IMR-90 (cell line): ENCODE results near the gene MRPS15. TPM values are rescaled to one million over a fixed set of nuclear protein-coding genes. Genes with fewer than 3 reads are reported as not detected.

Source experiments
- ATAC-seq: fragments of 200-7000 bp; cut with Tn5 transposase; 2 replicates; pipeline ENCODE4 v1.9.1; 2020; ENCODE audit warnings: low read depth, mild to moderate bottlenecking, moderate library complexity
- BruUV-seq: library from RNA; stranded (reverse); fragments of 400-500 nt; replicated peaks from 2 replicates; lab custom pipeline; 2021; lab: Mats Ljungman, UMichigan
- CTCF ChIA-PET: fragments of 300-600 bp; formaldehyde crosslinking; extraction: SDS; loops from one replicate; lab custom pipeline; 2021; ENCODE audit warnings: antibody characterized with exemption; lab: Yijun Ruan, JAX
- POLR2A ChIA-PET: fragments of 300-600 bp; sonication (Branson Sonifier 250); formaldehyde crosslinking; loops from one replicate; lab custom pipeline; 2022; ENCODE audit warnings: antibody characterized with exemption; ENCODE audit not compliant: unreplicated experiment; lab: Charles Lee
- DNase-seq: peaks from one replicate; pipeline ENCODE4 v3.0.0; 2013
- H2AFZ ChIP-seq: replicated peaks from 2 replicates; pipeline ENCODE3; 2013; ENCODE audit warnings: low read length, mild to moderate bottlenecking; ENCODE audit not compliant: poor library complexity
- H2AK5ac ChIP-seq: 2 replicates; pipeline ENCODE4 v1.6.1; 2013; ENCODE audit warnings: low read depth, low read length, inconsistent platforms
- H2AK9ac ChIP-seq: replicated peaks from 2 replicates; pipeline ENCODE3; 2013; ENCODE audit warnings: mild to moderate bottlenecking, low read depth, low read length, moderate library complexity; ENCODE audit not compliant: poor library complexity
- H2BK120ac ChIP-seq: 2 replicates; pipeline ENCODE4 v1.6.1; 2013; ENCODE audit warnings: low read depth, low read length, inconsistent platforms
- H2BK15ac ChIP-seq: 3 replicates; pipeline ENCODE4 v1.6.1; 2013; ENCODE audit warnings: low read depth, low read length, inconsistent platforms
- H2BK20ac ChIP-seq: 2 replicates; pipeline ENCODE4 v1.6.1; 2013; ENCODE audit warnings: low read depth, mild to moderate bottlenecking, inconsistent platforms, low read length, moderate library complexity
- H2BK5ac ChIP-seq: 2 replicates; pipeline ENCODE4 v1.6.1; 2013; ENCODE audit warnings: mild to moderate bottlenecking, low read depth, low read length, inconsistent platforms; ENCODE audit not compliant: poor library complexity, severe bottlenecking
- H3K14ac ChIP-seq: replicated peaks from 2 replicates; pipeline ENCODE4 v1.6.1; 2013; ENCODE audit warnings: low read depth, low read length, inconsistent platforms
- H3K18ac ChIP-seq: 2 replicates; pipeline ENCODE4 v1.6.1; 2013; ENCODE audit warnings: low read depth, low read length, control low read depth
- H3K23ac ChIP-seq: 2 replicates; pipeline ENCODE4 v1.6.1; 2013; ENCODE audit warnings: low read depth, low read length, inconsistent platforms
- H3K27ac ChIP-seq: 2 replicates; pipeline ENCODE4 v1.5.1; 2013; ENCODE audit warnings: mild to moderate bottlenecking, control low read depth, low read length; ENCODE audit not compliant: insufficient read depth
- H3K27me3 ChIP-seq: 2 replicates; pipeline ENCODE4 v1.6.1; 2013; ENCODE audit warnings: low read length; ENCODE audit not compliant: control insufficient read depth, insufficient read depth
- H3K36me3 ChIP-seq: 2 replicates; pipeline ENCODE4 v1.6.1; 2013; ENCODE audit warnings: low read length, mixed read lengths; ENCODE audit not compliant: control insufficient read depth, insufficient read depth
- H3K4ac ChIP-seq: 2 replicates; pipeline ENCODE4 v1.6.1; 2013; ENCODE audit warnings: low read depth, low read length, inconsistent platforms
- H3K4me1 ChIP-seq: 2 replicates; pipeline ENCODE4 v1.6.1; 2013; ENCODE audit warnings: low read length, mixed read lengths; ENCODE audit not compliant: control insufficient read depth, insufficient read depth
- H3K4me2 ChIP-seq: 2 replicates; pipeline ENCODE4 v1.6.1; 2013; ENCODE audit warnings: low read depth, mild to moderate bottlenecking, control low read depth, low read length, moderate library complexity
- H3K4me3 ChIP-seq: 2 replicates; pipeline ENCODE4 v1.5.1; 2013; ENCODE audit warnings: low read depth, mild to moderate bottlenecking, control low read depth, low read length, moderate library complexity; ENCODE audit not compliant: insufficient read depth
- H3K56ac ChIP-seq: 2 replicates; pipeline ENCODE4 v1.6.1; 2013; ENCODE audit warnings: low read length, inconsistent platforms; ENCODE audit not compliant: insufficient read depth; ENCODE audit errors: extremely low read depth
- H3K79me1 ChIP-seq, 2 experiments: 2 replicates each; pipeline ENCODE4 v1.6.1; 2013; ENCODE audit warnings: low read length in 2 of 2, inconsistent platforms in 1 of 2, low read depth in 1 of 2
- H3K9ac ChIP-seq: 2 replicates; pipeline ENCODE4 v1.6.1; 2013; ENCODE audit warnings: low read depth, low read length, control low read depth
- H3K9me1 ChIP-seq: 2 replicates; pipeline ENCODE4 v1.6.1; 2013; ENCODE audit warnings: low read length, inconsistent platforms; ENCODE audit not compliant: insufficient read depth
- H3K9me3 ChIP-seq: 2 replicates; pipeline ENCODE4 v1.6.1; 2013; ENCODE audit warnings: low read length; ENCODE audit not compliant: control insufficient read depth, insufficient read depth
- H4K20me1 ChIP-seq: 2 replicates; pipeline ENCODE4 v1.6.1; 2013; ENCODE audit warnings: low read length, inconsistent platforms; ENCODE audit not compliant: insufficient read depth
- H4K5ac ChIP-seq: 2 replicates; pipeline ENCODE4 v1.6.1; 2013; ENCODE audit warnings: mild to moderate bottlenecking, low read depth, low read length, control low read depth
- H4K8ac ChIP-seq, 2 experiments: 2 replicates each; pipeline ENCODE4 v1.6.1; 2013; ENCODE audit warnings: low read depth in 2 of 2, low read length in 2 of 2, control low read depth in 1 of 2, inconsistent platforms in 1 of 2
- H4K91ac ChIP-seq: 2 replicates; pipeline ENCODE4 v1.6.1; 2013; ENCODE audit warnings: low read depth, low read length, inconsistent platforms; ENCODE audit not compliant: insufficient read depth
- WGBS, 2 experiments: methylation state at CpG; one replicate each; pipeline versions ENCODE4 v1.1.5 to v1.1.7; 2013; ENCODE audit warnings: missing lambda C conversion rate in 2 of 2; ENCODE audit not compliant: insufficient read length in 1 of 2; ENCODE audit errors: extremely low coverage in 2 of 2; 5-methylcytosine and 5-hydroxymethylcytosine counted together
- dilution Hi-C: fragments of 300-500 bp; cut with HindIII; formaldehyde crosslinking; loops from one replicate; pipeline ENCODE4 v1.14.3; 2018; ENCODE audit warnings: low sequenced_read_pairs; ENCODE audit not compliant: unreplicated experiment
- in situ Hi-C: fragments of 300-500 bp; cut with MboI; formaldehyde crosslinking; loops from 3 replicates; pipeline ENCODE4 v1.14.3; 2019; ENCODE audit warnings: low sequenced_read_pairs, inconsistent platforms, mixed read lengths
- intact Hi-C: fragments of 100-400 bp; cut with micrococcal nuclease; formaldehyde crosslinking; loops from 2 replicates; pipeline ENCODE4 v1.10.0; 2022
- polyA plus RNA-seq, 3 experiments: library from polyadenylated mRNA; depleted of rRNA; stranded (reverse); fragments of >200 nt; gene quantifications; 2 replicates each; pipeline ENCODE4 v1.2.3, GENCODE V29; 2012; ENCODE audit warnings: low replicate concordance in 1 of 3
- total RNA-seq: library from RNA; depleted of rRNA; stranded (reverse); fragments of >200 nt; gene quantifications from 2 replicates; pipeline ENCODE4 v1.2.3, GENCODE V29; 2012
- TF ChIP-seq, protein P1 (sequence below): fragments of 150-350 bp; IDR thresholded peaks from 2 replicates; pipeline ENCODE4 v1.6.1; 2017; ENCODE audit warnings: mild to moderate bottlenecking, antibody characterized with exemption, low read length, low read depth

Gene MRPS15
- total and polyA plus RNA-seq, 2 of the 4 experiments (the other 2 are of a cell fraction), result 46.1 to 77.9 TPM

DNA sequence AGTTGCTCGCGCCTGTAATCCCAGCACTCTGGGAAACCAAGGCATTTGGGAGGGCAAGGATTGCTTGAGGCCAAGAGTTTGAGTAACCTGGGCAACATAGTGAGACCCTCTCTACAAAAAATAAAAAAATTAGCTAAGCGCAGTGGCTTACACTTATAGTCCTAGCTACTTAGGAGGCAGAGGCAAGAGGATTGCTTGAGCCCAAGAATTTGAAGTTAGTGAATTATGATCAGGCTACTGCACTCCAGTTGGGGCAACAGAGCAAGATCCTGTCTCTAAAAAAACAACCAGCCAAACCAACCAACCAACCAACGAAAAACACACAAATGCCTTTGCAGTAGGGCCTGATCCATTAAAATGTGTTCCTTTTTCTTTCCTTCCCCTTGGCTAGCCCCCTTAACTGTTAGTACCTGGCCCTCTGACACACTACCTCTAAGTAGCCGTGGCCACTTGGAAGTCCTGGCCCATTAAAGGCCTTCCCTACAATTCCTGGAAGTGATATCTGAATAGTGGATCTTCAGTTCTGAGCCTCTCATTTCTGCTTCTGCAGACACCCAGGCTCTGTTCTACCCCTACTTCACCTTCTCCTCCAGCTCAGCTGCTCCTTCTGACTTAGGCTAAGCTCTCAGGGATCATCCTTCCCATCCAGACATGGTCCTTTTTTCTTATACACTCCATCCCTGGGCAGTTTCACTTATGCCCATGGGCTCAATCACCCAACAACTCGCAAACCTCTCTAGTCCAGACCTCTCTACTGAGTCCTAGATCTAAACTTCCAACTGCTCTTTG, 10.4 kb downstream of the MRPS15 start:
- H3K4ac ChIP-seq, result no peak overlapping the region
- no peaks in the 10 kb centered on the region for H3K9me3 ChIP-seq
- no peak overlapping the region for H2BK20ac ChIP-seq
- no peak overlapping the region for H3K14ac ChIP-seq
- no peak overlapping the region for H2AK9ac ChIP-seq
- H3K9ac ChIP-seq, result no peak overlapping the region
- no peak overlapping the region for H4K8ac ChIP-seq
- ATAC-seq (no peak), DNase-seq (no peak)
- H3K56ac ChIP-seq, result no peak overlapping the region
- H3K27me3 ChIP-seq, result no peaks in the 10 kb centered on the region
- no TSS peak for BruUV-seq
- WGBS, 2 experiments, result 100% methylated on average over 1 of the region's 6 CpGs; no CpG with 5 or more reads in 1 of the 2 experiments
- peaks cover 23% of the 10 kb centered on the region for H3K36me3 ChIP-seq
- H2AK5ac ChIP-seq, result no peak overlapping the region
- no peaks in the 10 kb centered on the region for H4K20me1 ChIP-seq
- H3K23ac ChIP-seq, result no peak overlapping the region
- POLR2A ChIA-PET, result no interaction called here
- H2AFZ ChIP-seq, result no peak overlapping the region
- TF ChIP-seq, protein P1, sequence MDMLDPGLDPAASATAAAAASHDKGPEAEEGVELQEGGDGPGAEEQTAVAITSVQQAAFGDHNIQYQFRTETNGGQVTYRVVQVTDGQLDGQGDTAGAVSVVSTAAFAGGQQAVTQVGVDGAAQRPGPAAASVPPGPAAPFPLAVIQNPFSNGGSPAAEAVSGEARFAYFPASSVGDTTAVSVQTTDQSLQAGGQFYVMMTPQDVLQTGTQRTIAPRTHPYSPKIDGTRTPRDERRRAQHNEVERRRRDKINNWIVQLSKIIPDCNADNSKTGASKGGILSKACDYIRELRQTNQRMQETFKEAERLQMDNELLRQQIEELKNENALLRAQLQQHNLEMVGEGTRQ, result no peak
- H3K79me1 ChIP-seq, result peaks cover 0 to 11% of the 10 kb centered on the region in 2 experiments; a peak in 2 of 4 replicates
- in situ Hi-C loops, result loop anchor here (25.0 kb wide), 1 partner anchor 1559 kb away; the partner anchor contains the start of genes FHL3 and UTP11
- no peak overlapping the region for H2BK5ac ChIP-seq
- H3K4me1 ChIP-seq, result peaks cover 2% of the 10 kb centered on the region; the same call in 1 of the 2 replicates
- no peak overlapping the region for H2BK120ac ChIP-seq
- H3K4me3 ChIP-seq, result no peak overlapping the region
- H2BK15ac ChIP-seq, result no peak overlapping the region
- H3K27ac ChIP-seq, result no peak overlapping the region
- H3K4me2 ChIP-seq, result no peak overlapping the region
- no peak overlapping the region for H3K18ac ChIP-seq
- H4K5ac ChIP-seq, result no peak overlapping the region
- CTCF ChIA-PET, result no interaction called here
- no peaks in the 10 kb centered on the region for H3K9me1 ChIP-seq
- no peak overlapping the region for H4K91ac ChIP-seq
- dilution Hi-C loops, result no loop called here
- intact Hi-C loops, result no loop called here
